ENCODE measurements around the gene ERMARD.

DNA sequence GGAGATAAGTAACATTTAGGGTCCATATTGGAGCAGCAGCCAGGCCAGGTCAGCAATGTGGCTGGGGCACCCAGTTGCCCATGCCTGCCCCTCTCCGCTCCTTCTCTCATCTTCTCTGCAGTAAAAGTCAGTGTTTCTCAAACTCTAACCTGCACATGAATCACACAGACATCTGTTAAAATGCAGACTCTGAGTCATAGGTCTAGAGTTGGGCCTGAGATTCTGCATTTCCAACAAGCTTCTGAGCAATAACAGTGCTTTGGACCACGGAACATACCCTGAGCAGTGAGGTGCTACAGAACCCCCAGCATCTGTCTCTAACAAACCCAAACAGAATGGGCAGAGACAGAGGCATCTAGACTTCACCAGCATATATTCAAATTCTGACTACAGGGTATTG is 37.2 kb upstream of the ERMARD start:
- TF ChIP-seq CTCF (IDR thresholded peaks at IDR 0.05 in 4 of 5, conservative IDR thresholded peaks at IDR 0.05 in 1 of 5) (no peak), POLR2A (IDR thresholded peaks at IDR 0.05) (no peak)

Measured in gastrocnemius medialis (tissue), 4 donors.